Measurements from ENCODE around the gene CADM2. TPM values are rescaled to one million over a fixed set of nuclear protein-coding genes. Genes with fewer than 3 reads are reported as not detected.

The CADM2 gene
- total RNA-seq, 1 donor from 2014 or later: 6.8 TPM

DNA sequence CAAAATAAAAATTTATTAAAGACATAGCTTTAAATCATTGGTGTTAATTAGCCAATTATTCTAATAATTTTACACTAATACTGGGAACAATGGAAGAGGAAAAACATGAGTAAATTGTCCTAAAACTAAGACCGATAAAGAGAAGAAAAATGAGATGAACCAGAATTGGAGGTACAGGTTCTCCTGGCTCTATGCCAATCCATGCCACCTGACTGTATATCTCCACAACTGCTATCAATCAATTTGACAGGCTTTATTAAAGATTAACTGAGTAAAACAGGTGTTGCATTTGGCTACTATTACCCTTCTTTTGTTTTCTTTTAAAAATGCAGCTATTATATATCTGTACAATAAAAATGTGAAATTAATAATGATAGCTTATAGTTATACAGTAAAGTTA lies 850.0 kb downstream of the CADM2 start:
- H3K79me2 ChIP-seq (ENCODE audit: low read depth): no peaks in the 10 kb centered on the region
- H3K27me3 ChIP-seq: no peaks in the 10 kb centered on the region
- H3K4me3 Mint-ChIP-seq: no peak overlapping the region
- no peaks in the 10 kb centered on the region for H3K9me3 Mint-ChIP-seq
- no peak overlapping the region for H3K27ac ChIP-seq
- H3K4me3 ChIP-seq: no peak overlapping the region
- no peak overlapping the region for H3K9ac ChIP-seq
- no peak for DNase-seq (ENCODE audit: low spot score)
- H3K36me3 Mint-ChIP-seq: no peaks in the 10 kb centered on the region
- no peaks in the 10 kb centered on the region for H3F3A ChIP-seq (ENCODE audit: low read depth)
- TF ChIP-seq EZH2 (IDR thresholded peaks at IDR 0.05) (no peak), EZH2phosphoT487 (IDR thresholded peaks at IDR 0.05) (no peak)
- TF ChIP-seq, protein P1, sequence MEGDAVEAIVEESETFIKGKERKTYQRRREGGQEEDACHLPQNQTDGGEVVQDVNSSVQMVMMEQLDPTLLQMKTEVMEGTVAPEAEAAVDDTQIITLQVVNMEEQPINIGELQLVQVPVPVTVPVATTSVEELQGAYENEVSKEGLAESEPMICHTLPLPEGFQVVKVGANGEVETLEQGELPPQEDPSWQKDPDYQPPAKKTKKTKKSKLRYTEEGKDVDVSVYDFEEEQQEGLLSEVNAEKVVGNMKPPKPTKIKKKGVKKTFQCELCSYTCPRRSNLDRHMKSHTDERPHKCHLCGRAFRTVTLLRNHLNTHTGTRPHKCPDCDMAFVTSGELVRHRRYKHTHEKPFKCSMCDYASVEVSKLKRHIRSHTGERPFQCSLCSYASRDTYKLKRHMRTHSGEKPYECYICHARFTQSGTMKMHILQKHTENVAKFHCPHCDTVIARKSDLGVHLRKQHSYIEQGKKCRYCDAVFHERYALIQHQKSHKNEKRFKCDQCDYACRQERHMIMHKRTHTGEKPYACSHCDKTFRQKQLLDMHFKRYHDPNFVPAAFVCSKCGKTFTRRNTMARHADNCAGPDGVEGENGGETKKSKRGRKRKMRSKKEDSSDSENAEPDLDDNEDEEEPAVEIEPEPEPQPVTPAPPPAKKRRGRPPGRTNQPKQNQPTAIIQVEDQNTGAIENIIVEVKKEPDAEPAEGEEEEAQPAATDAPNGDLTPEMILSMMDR (IDR thresholded peaks at IDR 0.05): no peak
- H3K4me1 ChIP-seq: no peaks in the 10 kb centered on the region
- H3K36me3 ChIP-seq: no peaks in the 10 kb centered on the region
- no peaks in the 10 kb centered on the region for H4K20me1 ChIP-seq (ENCODE audit: low read depth)
- no peak overlapping the region for H3K4me2 ChIP-seq
- no peak overlapping the region for H2AFZ ChIP-seq (replicated peaks)
- H3K27me3 Mint-ChIP-seq (ENCODE audit: insufficient read depth, low read depth): no peaks in the 10 kb centered on the region
- no peaks in the 10 kb centered on the region for H3K9me3 ChIP-seq (ENCODE audit: low read depth)
- H3K27ac Mint-ChIP-seq: no peak overlapping the region
- H3K4me1 Mint-ChIP-seq: no peaks in the 10 kb centered on the region

DNA sequence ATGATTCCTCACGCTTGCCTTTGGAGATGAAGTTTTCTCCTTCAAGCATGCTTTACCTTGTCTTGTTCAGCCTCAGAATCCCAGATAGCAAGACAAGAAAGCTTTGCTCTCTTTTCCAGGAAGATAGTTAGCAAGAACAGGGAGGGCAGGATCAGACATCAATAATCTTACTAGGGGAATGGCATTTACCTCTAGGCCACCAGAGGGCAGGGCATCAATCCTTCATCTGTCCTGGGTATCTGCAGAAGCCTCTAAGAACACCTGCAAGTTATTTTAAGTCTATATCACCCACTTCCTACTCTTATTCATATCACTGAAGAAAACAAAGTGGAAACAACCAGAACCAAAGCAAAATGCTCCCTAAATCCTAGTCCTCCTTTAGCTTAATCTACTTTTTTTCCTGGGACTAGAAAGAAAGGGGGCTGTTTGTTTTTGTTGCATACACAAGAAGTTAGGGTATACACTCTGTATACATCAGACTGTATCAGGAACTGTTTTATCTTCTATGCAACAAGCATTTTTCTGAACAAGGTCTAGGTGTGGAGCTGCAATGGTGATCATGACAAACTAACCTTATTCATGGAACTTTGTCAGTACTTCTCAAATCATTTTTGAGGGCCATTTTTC lies 862.5 kb downstream of the CADM2 start:
- Mint-ChIP-seq H3K4me1 (no peaks in the 10 kb centered on the region), H3K4me3 (no peak overlapping the region), H3K36me3 (no peaks in the 10 kb centered on the region), H3K9me3 (no peaks in the 10 kb centered on the region), H3K27me3 (ENCODE audit: insufficient read depth, low read depth) (no peaks in the 10 kb centered on the region), H3K27ac (no peak overlapping the region)
- DNase-seq (ENCODE audit: low spot score): peak; percentile 59
- Histone ChIP-seq H3K4me2 (no peak overlapping the region), H2AFZ (replicated peaks) (no peak overlapping the region), H3K79me2 (ENCODE audit: low read depth) (no peaks in the 10 kb centered on the region), H3F3A (ENCODE audit: low read depth) (no peaks in the 10 kb centered on the region), H3K36me3 (no peaks in the 10 kb centered on the region), H3K4me3 (no peak overlapping the region), H3K9me3 (ENCODE audit: low read depth) (no peaks in the 10 kb centered on the region), H3K27ac (no peak overlapping the region), H4K20me1 (ENCODE audit: low read depth) (no peaks in the 10 kb centered on the region), H3K4me1 (no peaks in the 10 kb centered on the region), H3K9ac (no peak overlapping the region), H3K27me3 (no peaks in the 10 kb centered on the region)
- TF ChIP-seq, protein P1 (IDR thresholded peaks at IDR 0.05): peak; percentile 81
- no peak for TF ChIP-seq EZH2phosphoT487 (IDR thresholded peaks at IDR 0.05)

DNA sequence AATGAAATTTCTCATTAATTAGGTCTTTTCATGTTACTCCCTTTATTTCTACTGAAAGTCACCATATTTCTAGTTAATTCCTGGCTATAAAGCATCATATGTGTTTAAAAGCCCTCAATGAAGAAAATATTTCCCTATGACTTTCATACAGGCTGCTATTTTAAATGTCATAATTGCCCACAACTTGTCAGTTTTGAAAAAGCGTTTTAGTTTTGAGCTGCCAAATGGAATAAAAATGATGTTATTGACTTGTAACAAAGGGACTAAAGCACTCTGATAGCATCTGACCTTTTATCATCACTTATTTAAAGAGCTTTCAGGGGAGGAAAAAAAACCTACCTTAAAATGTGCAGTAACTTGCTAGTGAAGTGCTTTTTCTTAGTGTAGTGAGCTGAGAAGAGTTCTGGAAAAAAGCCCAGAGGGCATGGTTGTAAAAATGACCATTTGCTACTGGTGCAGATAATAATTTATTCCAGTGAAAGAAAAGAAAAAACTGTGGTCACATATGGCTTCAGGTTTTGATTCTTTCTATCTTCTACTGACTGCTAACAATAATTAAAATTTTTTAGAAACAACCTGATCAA lies 877.2 kb downstream of the CADM2 start:
- no peak for DNase-seq (ENCODE audit: low spot score)
- Histone ChIP-seq H4K20me1 (ENCODE audit: low read depth) (no peaks in the 10 kb centered on the region), H3K79me2 (ENCODE audit: low read depth) (no peaks in the 10 kb centered on the region), H3K9me3 (ENCODE audit: low read depth) (no peaks in the 10 kb centered on the region), H3K4me3 (no peak overlapping the region), H3K4me2 (no peak overlapping the region), H3K36me3 (no peaks in the 10 kb centered on the region), H3K27ac (no peak overlapping the region), H3K4me1 (no peaks in the 10 kb centered on the region), H2AFZ (replicated peaks) (no peak overlapping the region), H3K9ac (no peak overlapping the region), H3K27me3 (no peaks in the 10 kb centered on the region), H3F3A (ENCODE audit: low read depth) (no peaks in the 10 kb centered on the region)
- no peak overlapping the region for H3K4me3 Mint-ChIP-seq
- H3K36me3 Mint-ChIP-seq: no peaks in the 10 kb centered on the region
- H3K9me3 Mint-ChIP-seq: no peaks in the 10 kb centered on the region
- H3K4me1 Mint-ChIP-seq: no peaks in the 10 kb centered on the region
- TF ChIP-seq, protein P1 (IDR thresholded peaks at IDR 0.05): no peak
- TF ChIP-seq EZH2 (IDR thresholded peaks at IDR 0.05) (no peak), EZH2phosphoT487 (IDR thresholded peaks at IDR 0.05) (no peak)
- H3K27ac Mint-ChIP-seq: no peak overlapping the region
- H3K27me3 Mint-ChIP-seq (ENCODE audit: insufficient read depth, low read depth): no peaks in the 10 kb centered on the region

All from neural progenitor cell (in vitro differentiated cells).